CD4-positive, alpha-beta T cell treated with Interleukin-6 at 100 ng/mL for 8 hours (primary cell): ENCODE measurements around the gene C2orf76.

ENCODE experiments used
- DNase-seq: peaks from one replicate; pipeline ENCODE4 v3.0.0-alpha.2; 2020; ENCODE audit warnings: mixed read lengths, low spot score

The C2orf76 gene

DNA sequence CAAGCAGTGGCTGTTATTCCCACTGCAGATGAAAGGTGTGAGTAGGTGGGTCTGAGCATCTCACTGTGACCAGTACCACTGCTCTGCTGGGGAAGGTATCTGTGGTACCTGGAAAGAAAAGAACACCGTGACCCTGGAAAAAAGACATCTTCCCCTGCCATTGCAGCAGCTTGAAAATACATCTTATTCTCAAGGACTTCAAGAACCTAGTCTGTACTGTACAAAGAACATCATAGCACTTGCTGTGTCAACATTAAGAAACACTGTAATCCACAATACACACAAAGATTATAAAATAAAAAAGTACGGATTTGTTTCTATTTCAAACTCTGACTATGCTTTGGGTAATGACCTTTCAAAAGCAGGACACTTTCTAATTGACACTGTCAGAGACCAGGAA is 28.9 kb downstream of the C2orf76 start:
- no peak for DNase-seq

DNA sequence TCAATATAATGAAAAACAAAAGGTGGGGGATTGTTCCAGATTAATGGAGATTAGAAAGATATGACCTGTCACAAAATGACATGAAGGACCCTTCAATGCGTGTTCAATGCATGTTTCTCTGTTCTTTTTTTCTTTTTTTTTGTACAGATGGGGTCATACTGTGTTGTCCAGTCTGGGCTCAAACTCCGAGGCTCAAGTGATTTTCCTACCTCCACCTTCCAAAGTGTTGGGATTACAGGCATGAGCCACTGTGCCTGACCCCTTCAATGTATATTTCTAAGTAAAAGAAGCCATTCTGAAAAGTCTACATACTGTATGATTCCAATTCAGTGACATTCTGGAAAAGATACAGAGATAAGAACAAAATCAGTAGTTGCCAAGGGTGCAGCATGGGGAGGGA is 32.8 kb downstream of the C2orf76 start:
- DNase-seq = no peak

DNA sequence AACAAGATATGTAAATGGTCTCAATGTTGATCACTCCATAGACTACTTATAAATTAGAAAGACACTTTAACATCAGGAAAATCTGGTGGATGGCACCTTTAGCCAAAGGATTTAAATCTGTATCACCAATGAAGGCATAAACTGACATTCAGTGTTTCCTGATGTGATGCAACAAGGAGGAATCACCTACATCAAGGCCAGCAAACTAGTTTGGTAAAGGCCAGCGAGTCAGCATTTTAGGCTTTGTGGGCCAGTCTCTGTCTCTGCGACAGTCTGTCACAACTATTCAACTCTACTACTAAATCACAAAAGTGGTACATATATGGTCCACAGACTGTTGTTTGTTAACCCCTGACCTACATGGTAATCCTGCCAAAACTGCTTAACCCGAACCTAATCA is 33.3 kb downstream of the C2orf76 start:
- DNase-seq = no peak

DNA sequence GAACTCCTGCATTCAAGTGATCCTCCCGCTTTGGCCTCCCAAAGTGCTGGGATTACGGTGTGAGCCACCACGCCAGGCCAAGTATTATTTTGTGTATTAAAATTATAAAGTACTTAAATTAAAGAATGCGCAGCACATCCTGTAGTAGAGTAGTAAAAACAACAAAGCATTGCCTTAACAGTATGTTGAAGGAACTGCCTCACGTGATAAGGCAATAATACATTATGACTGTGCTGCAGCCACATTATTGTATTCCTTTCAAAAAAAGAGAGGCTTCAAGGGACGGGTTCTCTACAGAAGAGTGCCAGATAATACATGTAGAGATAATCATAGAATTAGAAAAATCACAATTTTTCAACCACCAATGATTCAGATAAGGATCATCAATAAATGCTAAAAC is 33.7 kb downstream of the C2orf76 start:
- no peak for DNase-seq

DNA sequence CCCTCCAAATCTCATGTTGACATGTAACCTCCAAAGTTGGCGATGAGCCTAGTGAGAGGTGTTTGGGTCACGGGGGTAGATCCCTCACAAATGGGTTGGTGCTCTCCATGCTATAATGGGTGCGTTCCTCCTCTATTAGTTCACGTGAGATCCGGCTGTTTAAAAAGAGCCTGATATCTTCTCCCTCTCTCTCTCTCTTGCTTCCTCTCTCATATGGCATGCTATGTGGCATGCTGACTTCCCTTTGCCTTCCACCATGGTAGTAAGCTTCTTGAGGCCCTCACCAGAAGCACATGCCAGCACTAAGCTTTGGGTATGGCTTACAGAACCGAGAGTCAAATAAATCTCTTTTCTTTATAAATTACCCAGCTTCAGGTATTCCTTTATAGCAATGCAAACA is 39.2 kb downstream of the C2orf76 start:
- no peak for DNase-seq

DNA sequence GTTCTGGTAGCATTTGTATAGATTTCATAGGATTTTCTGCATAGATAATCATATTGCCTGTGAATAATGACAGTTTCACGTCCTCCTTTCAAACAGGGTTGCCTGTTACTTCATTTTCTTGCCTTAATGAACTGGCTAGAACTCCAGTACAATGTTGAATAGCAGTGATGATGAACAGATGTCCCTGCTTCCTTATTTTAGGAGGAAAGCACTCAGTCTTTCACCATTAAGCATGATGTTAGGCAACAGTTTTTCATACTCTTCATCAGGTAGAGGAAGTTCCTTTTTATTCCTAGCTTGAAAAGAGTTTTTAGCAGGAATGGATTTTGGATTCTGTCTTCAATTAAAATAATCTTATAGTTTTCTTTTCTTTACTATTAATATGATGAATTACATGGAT is 39.7 kb downstream of the C2orf76 start:
- no peak for DNase-seq

DNA sequence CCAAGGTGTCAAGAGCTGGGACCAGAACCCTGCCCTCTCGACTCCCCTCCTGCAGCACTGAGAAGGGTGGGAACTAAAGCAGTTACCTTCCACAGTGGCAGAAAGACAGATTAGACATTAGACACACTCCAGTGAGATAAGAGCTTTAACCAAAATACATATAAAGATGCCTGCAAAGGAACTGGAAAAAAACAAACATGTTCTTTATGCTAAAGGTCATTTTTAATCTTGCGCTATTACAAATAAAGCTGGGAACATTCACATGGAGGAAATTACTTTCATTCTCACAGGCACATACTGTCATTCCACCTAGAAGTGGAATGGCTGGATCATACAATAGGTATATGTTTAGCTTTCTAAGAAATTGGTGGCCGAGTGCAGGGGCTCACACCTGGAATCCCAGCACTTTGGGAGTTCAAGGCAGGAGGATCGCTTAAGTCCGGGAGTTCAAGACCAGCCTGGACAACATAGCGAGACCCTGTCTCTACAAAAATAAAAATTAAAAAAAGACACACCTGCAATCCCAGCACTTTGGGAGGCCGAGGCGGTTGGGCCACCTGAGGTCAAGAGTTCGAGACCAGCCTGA is 41.9 kb downstream of the C2orf76 start:
- DNase-seq = no peak

DNA sequence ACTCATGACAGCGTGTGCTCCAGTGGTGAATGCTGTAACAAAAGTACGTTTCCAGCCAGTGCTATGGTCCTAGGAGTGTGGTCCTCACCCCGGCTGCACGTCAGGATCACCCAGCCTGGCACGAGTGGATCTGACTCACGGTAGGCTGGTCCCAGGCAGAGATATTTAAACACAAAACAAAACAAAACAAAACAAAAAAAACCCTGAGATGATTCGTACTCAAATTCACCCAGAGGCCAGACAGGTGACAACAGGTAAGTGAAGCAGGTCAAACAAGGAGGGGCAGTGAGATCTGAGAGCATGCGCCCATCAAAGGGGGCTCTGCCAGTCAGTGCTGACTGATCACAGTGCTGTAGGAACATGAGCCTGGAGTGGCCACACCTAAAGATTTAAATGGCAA is 43.2 kb downstream of the C2orf76 start:
- no peak for DNase-seq

DNA sequence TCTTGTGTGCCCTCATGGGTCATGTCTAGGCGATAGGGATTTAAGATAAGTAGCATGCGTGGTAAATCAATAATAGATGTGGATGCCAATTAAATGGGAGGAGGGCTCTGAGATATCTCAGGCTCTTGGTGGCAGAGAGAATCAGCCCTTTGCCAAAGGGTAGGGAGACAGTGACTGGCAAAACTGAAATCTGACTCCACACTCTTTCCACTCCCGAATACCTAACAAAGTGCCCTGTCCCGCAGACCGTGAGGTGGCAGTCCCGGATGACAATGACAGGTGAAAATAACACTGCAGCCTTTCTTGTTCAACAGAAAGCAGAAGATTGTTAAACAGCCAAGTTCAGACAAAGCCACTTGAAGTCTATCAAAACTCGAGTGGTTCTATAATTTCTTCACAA is 47.0 kb downstream of the C2orf76 start:
- no peak for DNase-seq

DNA sequence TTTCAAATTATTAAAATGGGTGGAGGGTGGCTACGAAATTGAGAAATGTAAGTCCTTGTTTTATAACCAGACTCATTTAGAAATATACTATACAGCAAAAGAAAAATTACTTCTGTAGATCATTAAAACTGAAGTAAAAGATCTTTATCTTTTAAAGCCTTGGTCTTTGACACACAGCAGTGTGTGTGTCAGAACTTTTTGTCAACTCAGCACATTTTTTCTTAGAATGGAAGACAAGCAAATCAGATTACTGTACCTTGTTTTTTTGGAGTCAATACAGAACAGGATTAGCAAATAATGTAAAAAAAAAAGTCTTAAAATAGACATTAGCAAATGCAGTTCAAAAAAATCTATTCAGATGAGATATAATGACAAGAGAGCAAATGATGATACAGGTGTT is 49.1 kb downstream of the C2orf76 start:
- DNase-seq = no peak

DNA sequence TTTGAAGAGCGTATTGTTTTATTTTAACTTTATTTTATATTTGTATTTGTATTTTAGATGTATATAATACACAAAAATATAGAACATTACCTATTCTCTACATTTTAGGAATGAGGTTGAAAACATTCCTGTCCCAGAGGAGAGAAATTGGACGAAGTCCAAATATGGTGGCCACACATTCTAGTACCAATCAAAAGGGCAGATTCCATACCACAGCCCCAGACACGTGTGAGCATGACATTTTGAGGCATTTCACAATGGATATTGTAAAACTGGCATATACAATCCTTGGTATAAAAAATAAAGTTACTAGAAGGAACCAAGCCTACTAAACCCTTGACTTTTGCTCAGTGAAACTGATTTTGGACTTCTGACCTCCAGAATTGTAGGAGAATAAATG is 50.6 kb downstream of the C2orf76 start:
- no peak for DNase-seq

DNA sequence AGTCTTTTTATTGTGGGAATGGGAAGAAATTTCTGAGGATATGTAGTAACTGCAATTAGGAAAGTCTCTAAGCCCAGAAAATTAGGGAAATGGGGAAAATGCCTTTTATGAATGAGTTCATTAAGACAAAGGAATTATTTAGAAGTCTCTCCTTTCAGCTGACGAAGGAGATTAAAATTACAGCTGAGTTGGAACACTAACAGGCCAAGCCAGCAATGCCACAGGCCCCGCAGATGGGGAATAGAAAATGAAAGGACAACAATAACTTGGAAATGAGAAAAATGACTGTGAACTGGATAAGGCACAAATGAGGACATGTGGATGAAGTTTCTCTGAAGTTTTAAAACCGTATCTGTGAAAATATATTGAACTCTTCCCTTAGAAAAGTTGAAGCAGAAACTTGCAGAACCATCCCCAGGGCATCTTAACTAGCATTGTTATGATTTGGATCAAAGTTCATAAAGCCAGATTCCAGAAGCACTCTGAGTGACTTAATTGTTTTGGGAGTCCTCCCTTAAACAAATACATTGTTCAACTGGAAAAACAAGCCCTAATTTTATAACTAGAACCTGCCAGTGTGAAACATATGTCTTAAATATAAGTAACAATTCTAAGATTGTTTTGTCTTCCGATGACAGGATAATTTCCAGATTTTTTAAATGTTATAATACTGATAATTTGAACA is 51.3 kb downstream of the C2orf76 start:
- DNase-seq = no peak

DNA sequence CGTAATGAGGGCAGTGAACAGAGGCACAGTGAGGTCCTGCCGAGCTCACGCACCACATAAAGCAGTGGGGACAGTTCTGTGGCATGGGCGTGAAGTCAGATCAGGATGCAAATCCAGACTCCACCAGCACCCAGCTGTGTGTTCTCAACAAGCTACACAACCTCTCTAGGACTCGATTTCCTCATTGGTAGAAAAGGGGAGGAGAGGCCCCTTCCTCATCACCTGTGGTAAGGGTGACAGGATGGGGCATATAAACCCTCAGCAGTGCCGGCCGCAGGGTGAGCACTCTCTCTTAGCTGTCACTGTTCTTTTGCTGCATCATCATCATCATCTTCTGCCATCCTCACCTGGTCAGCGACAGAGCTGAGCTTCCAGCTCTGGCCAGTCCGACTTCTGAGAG is 54.8 kb downstream of the C2orf76 start:
- DNase-seq = no peak

DNA sequence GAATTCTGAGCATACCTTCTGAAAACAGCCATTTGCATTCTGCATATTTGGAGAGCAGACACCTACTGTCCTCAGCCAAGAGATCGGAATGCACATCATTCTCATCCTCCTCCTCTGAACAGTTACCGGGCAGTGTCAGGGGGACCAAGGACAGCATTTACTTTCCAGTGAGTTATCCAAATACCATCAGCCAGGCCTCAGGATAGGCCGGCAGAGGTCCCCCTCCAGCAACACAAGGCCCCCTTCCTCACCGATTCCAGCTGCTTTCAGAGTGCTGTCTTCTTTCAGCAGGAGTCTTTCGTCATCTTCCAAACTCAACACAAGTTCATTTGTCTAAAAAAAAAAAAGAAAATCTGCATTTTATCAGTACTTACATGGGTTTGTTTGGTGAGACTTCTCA is 55.3 kb downstream of the C2orf76 start:
- DNase-seq = no peak

DNA sequence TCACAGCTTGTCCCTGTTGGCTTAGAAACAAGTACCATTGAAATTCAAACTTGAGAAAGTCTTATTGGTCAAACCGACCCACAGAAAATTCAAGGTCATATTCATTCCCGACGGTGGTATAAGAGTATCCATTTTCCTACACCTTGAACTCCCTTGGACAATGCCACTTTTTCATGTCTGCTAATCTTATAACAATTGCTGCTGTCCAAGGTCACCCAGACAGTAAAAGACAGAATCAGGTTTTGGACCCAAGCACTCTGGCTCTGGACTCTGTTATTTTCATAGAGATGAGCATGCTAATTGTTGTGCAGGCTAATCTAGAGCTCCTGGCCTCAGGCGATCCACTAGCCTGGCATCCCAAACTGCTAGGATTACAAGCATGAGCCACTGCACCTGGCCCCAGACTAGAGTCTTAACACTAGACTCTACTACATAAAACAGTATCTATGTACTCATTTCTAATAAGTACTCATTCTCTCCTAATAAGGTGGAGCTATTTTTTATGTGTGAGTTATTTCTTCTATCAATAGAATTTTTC is 57.8 kb downstream of the C2orf76 start:
- DNase-seq = no peak

DNA sequence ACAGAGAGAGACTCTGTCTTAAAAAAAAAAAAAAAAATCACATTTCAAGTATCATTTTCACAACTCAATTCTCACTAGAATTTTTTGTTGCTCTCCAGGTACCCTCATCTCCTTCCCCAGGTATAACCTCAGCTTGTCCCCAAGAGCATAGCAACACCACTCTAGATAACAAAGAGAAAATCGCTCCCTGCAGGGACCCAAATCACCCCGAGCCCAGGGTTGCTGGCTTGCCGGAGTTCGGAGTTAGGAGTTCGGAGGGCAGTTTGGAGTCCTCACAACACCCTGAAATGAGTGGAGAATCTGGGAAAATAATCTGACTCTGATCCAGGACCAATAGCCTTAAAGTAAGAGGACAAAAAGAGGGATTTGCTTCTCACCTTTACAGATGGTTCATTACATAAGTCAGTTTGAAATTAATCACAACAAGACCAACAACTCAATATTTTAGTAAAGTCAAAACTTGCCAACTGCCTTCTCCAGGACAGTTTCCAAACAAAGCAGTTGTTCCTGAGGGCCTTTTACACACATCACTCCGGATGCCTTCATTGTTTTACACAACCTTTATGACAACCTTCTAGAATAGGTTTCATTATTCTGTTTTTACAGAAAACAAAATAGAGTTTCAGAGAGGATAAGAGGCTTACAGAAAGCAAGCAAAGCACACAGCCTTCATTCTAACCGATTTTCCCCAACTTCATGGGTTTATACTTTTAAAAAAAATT is 59.1 kb downstream of the C2orf76 start:
- DNase-seq = no peak

DNA sequence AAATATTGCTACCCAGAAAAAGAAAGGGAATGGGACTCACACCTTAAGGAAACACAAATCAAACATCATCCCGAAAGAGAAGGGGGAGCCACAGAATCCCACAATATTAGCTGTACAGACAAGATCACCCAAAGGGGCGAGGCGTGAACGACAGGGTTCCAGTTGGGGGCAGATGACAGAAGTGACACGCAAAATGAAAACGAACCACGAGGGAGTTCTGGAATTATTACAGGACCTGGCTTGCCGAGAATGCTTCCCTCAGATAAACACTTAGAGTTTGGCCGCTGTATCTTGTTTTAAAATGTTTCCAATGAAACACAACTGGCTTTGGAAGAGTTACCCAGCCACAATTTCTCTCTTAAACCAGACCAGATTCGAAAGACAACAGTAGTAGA is 60.4 kb downstream of the C2orf76 start:
- DNase-seq = no peak

DNA sequence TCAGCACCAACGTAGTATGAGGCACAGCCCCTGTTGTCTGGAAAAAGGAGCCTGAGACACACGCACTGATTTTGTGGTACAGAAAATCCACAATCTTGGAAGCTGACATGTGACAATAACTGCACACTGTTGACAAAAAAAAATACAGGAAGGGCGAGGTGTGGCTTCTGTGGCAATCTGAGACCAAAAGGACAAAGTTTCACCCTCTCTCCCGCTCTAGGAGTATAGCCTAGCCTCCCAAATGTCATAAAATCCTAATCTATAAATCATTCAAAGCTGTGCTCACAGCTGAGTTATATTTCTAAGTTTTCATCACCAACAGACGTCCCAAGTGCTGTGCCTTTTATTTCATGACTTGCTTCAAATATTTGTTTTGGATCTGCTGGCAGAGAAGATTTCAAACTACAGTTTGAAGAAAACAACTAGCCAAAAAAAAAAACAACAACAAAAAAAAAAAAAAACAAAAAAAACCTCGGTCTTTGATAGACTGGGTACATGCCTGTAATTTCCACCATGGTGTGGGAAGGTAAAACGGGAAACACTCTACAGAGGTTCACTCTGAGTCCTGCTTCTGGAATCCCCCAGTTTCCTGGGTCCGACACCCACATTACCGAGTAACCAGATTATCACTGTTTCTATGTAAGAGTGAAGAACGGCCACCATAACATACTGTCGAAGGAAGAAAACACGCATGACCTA is 61.0 kb downstream of the C2orf76 start:
- no peak for DNase-seq

DNA sequence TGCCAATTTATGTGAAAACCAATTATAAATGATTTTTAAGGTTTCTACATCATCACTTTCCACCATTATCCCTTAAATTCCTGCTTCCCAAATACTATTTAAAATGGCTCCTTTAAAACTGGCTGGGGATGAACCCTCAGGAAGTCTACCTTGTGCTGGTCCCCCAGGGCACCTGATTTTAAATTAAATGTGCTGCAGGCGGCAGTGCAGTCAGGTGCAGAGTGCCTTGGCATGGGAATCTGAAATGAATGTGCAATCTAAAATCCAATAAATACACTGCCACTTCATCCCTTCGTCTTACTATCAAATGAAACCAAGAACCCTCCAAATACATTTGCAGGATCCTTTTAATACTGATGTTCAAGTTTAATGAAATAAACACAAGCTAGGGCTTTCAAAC is 61.8 kb downstream of the C2orf76 start:
- no peak for DNase-seq

DNA sequence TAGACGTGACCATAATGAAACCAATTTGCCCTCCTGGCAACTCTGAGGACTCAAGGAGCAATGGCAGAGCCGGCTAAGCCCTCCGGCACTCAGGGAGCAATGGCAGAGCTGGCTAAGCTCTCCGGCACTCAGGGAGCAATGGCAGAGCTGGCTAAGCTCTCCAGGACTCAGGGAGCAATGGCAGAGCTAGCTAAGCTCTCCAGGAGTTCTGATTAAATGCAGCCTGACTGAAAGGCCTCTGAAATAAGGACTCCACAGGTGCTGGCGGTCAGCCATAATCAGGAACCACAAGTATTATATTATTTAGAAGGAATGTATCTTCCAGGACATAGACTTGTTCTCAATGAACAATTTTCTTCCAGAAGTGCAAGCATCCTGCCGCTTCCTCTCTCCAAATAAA is 65.2 kb downstream of the C2orf76 start:
- no peak for DNase-seq

DNA sequence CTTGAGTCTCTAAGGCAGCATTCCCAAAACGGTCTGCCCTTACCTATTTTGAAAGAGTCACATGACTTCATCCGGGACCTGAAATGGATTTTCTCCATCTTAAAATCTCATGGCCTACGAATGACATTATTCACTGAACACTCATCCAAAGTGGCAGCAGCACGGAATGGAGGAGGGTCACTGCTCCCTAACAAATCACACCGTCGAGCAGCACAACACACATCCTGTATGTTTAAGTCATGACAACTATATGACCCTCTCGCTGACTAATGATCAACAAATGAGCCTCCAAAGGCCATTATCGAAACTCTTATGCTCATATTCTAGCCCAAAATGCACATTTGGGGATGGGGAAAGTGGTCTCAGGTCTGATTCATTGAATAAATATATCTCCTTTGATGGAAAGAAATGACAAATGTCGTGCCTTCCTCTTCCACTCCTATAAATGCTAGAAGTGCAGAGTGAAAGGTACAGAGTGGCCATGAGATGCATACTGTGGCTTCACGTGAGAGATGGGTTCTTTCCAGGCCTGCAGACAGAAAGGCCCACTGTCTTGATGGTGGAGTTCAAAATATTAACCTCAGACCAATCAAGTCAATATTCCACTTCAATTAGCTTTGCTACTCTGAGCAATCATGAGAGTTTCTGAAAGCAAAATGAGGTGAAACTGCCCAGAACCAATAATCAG is 70.8 kb downstream of the C2orf76 start:
- no peak for DNase-seq

DNA sequence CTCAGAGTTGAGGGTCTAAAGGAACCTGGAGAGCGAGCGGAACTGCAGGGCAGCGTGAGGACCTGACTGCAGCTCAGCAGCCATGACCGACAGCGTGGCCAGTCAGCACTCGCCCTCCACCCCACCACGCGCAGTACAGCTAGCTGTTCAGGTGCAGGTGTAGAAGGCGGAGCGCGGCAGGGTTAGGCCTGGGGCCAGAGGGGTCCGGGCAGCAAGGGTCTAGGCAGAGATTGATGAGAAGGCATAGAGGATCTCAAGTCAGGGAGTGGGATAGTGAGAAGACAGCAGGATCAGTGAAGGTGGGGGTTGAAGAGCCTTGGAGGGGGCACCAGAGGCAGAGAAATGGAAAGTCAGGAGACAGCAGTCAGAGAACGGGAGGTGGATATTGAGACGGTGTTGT is 72.0 kb downstream of the C2orf76 start:
- DNase-seq = no peak
